ENCODE measurements around the gene CA5B. TPM values are rescaled to one million over a fixed set of nuclear protein-coding genes. Genes with fewer than 3 reads are reported as not detected.

CA5B gene
- total and polyA plus RNA-seq, 2 of the 8 experiments (the other 6 are each of a cell fraction or from before 2014, with no cell fraction given): 3.3 to 8.6 TPM

DNA sequence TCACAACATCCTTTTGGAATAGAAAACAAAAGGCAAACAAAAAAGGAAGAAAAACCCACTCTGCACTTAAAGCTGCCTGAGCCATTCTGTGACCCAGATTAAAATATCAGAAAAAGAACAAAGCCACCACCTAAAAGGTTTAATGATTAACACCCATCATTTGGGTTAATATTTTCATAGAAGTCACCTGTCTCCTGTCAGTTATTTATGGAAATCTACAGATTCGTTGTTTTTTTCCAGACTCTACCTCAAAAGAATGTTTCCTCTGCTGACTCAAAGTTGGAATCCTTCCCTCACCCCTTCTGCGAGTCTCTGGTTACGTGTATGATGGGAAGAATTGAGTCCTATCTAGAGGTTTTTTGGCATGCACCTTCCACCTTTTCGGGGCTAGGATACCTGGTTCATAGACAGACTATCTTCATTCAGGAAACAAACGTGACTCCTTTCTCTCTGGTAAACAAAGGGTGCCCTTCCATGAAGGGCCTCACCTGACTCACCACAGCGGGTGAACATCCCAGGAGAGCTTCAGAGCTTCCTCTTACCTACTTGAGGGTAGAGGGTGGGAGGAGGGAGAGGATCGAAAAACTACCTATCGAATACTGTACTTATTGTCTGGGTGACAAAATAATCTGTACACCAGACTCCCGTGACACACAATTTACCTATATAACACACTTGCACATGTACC is 19.6 kb upstream of the CA5B start:
- Histone ChIP-seq H3K27me3 (replicated peaks in 1 of 4; ENCODE audit: control insufficient read depth in 3 of 4, extremely low read depth in 1 of 4, insufficient read depth in 3 of 4, low read length in 3 of 4) (no peaks in the 10 kb centered on the region), H3K9me3 (ENCODE audit: insufficient read depth in 2 of 2, low read depth in 1 of 2, low read length in 1 of 2) (no peaks in the 10 kb centered on the region), H2BK12ac (ENCODE audit: low read depth, low read length) (no peak overlapping the region), H3K79me2 (ENCODE audit: control insufficient read depth in 1 of 2, insufficient read depth in 2 of 2, low read length in 2 of 2) (no peaks in the 10 kb centered on the region), H4K20me1 (replicated peaks in 1 of 2; ENCODE audit: control insufficient read depth in 1 of 2, insufficient read depth in 2 of 2, low read length in 2 of 2) (no peaks in the 10 kb centered on the region), H2BK5ac (ENCODE audit: low read depth, low read length) (0 out of 2 replicates have a peak overlapping the region, but pooled peaks have one; percentile 8), H3K23me2 (ENCODE audit: low read depth, low read length) (no peaks in the 10 kb centered on the region), H3K14ac (ENCODE audit: insufficient read length) (no peak overlapping the region), H2BK15ac (ENCODE audit: low read length) (no peak overlapping the region), H3K27ac (ENCODE audit: low read depth, low read length) (no peak overlapping the region), H3K23ac (ENCODE audit: insufficient read length) (no peak overlapping the region), H3K4me3 (ENCODE audit: extremely low read depth in 1 of 4, insufficient read depth in 2 of 4, low read depth in 3 of 4, low read length in 4 of 4) (peak overlapping the region in 1 of 4 experiments; percentile 26; a peak in 1 of 8 replicates), H4K91ac (replicated peaks; ENCODE audit: insufficient read length, low read length) (no peak overlapping the region), H3K79me1 (ENCODE audit: low read depth, low read length) (no peaks in the 10 kb centered on the region), H3K56ac (replicated peaks; ENCODE audit: insufficient read length, low read depth, low read length) (no peak overlapping the region), H2AFZ (ENCODE audit: low read length) (no peak overlapping the region), H3K4me2 (ENCODE audit: insufficient read depth in 1 of 2, low read depth in 2 of 2, low read length in 2 of 2) (peak overlapping the region in 1 of 2 experiments; percentile 27; a peak in 1 of 4 replicates), H3K36me3 (ENCODE audit: control insufficient read depth in 2 of 4, insufficient read depth in 4 of 4, low read length in 3 of 4) (no peaks in the 10 kb centered on the region), H3K18ac (ENCODE audit: extremely low read depth, low read length) (no peak overlapping the region; the same call in 1 of the 2 replicates), H2BK20ac (ENCODE audit: low read length) (no peak overlapping the region), H3K4me1 (replicated peaks in 1 of 4; ENCODE audit: control insufficient read depth in 3 of 4, insufficient read depth in 4 of 4, low read length in 3 of 4) (peaks cover 0 to 6% (median under 1%) of the 10 kb centered on the region in 4 experiments; a peak in 2 of 7 replicates), H2AK5ac (ENCODE audit: low read depth, low read length) (no peak overlapping the region), H3K9ac (replicated peaks in 1 of 4; ENCODE audit: extremely low read depth in 1 of 4, low read depth in 3 of 4, low read length in 3 of 4) (no peak overlapping the region), H4K8ac (ENCODE audit: extremely low read depth, insufficient read depth, low read length) (no peak overlapping the region), H3K4ac (replicated peaks; ENCODE audit: insufficient read length, low read depth, low read length) (no peak overlapping the region), H4K5ac (ENCODE audit: insufficient read length, low read depth, low read length) (no peak overlapping the region), H2BK120ac (replicated peaks; ENCODE audit: low read depth, low read length) (no peak overlapping the region)
- POLR2A ChIA-PET (ENCODE audit: partially characterized antibody): no interaction called here
- 52% methylated on average over 8 of the region's 9 CpGs; no CpG with 5 or more reads in 1 of the 2 experiments for WGBS, 2 experiments (ENCODE audit: extremely low coverage in 1 of 2, insufficient coverage in 1 of 2, insufficient read length in 1 of 2, insufficient replicate concordance in 2 of 2, low coverage in 1 of 2, low lambda C conversion rate in 2 of 2, missing lambda C conversion rate in 1 of 2)
- CTCF ChIA-PET (ENCODE audit: partially characterized antibody): no interaction called here
- FAIRE-seq (peak; percentile 50), DNase-seq (ENCODE audit: low read depth in 1 of 2, low spot score in 2 of 2) (no peak)
- TF ChIP-seq BRCA1 (IDR thresholded peaks at IDR 0.05; ENCODE audit: low read depth, low read length): no peak
- no peak for TF ChIP-seq SUZ12 (IDR thresholded peaks at IDR 0.05; ENCODE audit: low read length)
- no peak for TF ChIP-seq CHD2 (IDR thresholded peaks at IDR 0.05; ENCODE audit: low read length)
- no peak for TF ChIP-seq EGR1 (IDR thresholded peaks at IDR 0.05; ENCODE audit: borderline replicate concordance, low read depth, low read length)
- TF ChIP-seq CTBP2 (IDR thresholded peaks at IDR 0.05; ENCODE audit: borderline replicate concordance, insufficient read depth, insufficient read length, low read length): no peak
- no peak for TF ChIP-seq KDM5A (IDR thresholded peaks at IDR 0.05; ENCODE audit: low read length)
- TF ChIP-seq SIRT6 (IDR thresholded peaks at IDR 0.05; ENCODE audit: low read length): no peak
- TF ChIP-seq, protein P1, sequence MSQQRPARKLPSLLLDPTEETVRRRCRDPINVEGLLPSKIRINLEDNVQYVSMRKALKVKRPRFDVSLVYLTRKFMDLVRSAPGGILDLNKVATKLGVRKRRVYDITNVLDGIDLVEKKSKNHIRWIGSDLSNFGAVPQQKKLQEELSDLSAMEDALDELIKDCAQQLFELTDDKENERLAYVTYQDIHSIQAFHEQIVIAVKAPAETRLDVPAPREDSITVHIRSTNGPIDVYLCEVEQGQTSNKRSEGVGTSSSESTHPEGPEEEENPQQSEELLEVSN (IDR thresholded peaks at IDR 0.05): no peak
- no peak for TF ChIP-seq CBX8 (IDR thresholded peaks at IDR 0.05; ENCODE audit: borderline replicate concordance, low read depth, low read length)
- TF ChIP-seq SRF (IDR thresholded peaks at IDR 0.05; ENCODE audit: low read depth, low read length): no peak
- TF ChIP-seq NANOG (IDR thresholded peaks at IDR 0.05; ENCODE audit: insufficient read depth, low read depth, low read length, poor library complexity, severe bottlenecking): no peak
- no peak for TF ChIP-seq CREB1 (IDR thresholded peaks at IDR 0.05)
- TF ChIP-seq TCF12 (IDR thresholded peaks at IDR 0.05; ENCODE audit: low read depth, low read length): no peak
